ENCODE data around the gene CNTN2. TPM values are rescaled to one million over a fixed set of nuclear protein-coding genes. Genes with fewer than 3 reads are reported as not detected.

Gene CNTN2
- total and polyA plus RNA-seq, 8 donors: 0.20 to 0.63 (median 0.37) TPM; not detected in 2

GRCh38 chr1:205037539-205037938 lies 5.5 kb upstream of the CNTN2 start:
- ATAC-seq: no peak

GRCh38 chr1:205038132-205038786 lies 4.8 kb upstream of the CNTN2 start:
- ATAC-seq (no peak), DNase-seq (no peak)
- no peaks in the 10 kb centered on the region for H3K4me1 ChIP-seq
- intact Hi-C loops (cut with DNase I): no loop called here
- no peak overlapping the region for H3K27ac ChIP-seq
- H3K9me3 ChIP-seq: no peaks in the 10 kb centered on the region
- TF ChIP-seq CTCF (IDR thresholded peaks at IDR 0.05): no peak
- peaks cover 17 to 37% of the 10 kb centered on the region in 2 donors for H3K27me3 ChIP-seq
- H3K36me3 ChIP-seq: no peaks in the 10 kb centered on the region
- no peak overlapping the region for H3K4me3 ChIP-seq

More at GRCh38 chr1:205037539-205037938, 5.5 kb upstream of the CNTN2 start:
- H3K36me3 ChIP-seq: no peaks in the 10 kb centered on the region
- DNase-seq: no peak
- no peak for TF ChIP-seq CTCF (IDR thresholded peaks at IDR 0.05)
- H3K27me3 ChIP-seq: peaks cover 10 to 29% of the 10 kb centered on the region in 2 donors
- no peak overlapping the region for H3K4me3 ChIP-seq
- H3K27ac ChIP-seq: no peak overlapping the region
- no peaks in the 10 kb centered on the region for H3K4me1 ChIP-seq
- H3K9me3 ChIP-seq: no peaks in the 10 kb centered on the region
- intact Hi-C loops (cut with DNase I): no loop called here

- DNase-seq (no peak), ATAC-seq (no peak)
- intact Hi-C loops (cut with DNase I): no loop called here
- no peak overlapping the region for H3K27ac ChIP-seq
- no peaks in the 10 kb centered on the region for H3K9me3 ChIP-seq
- TF ChIP-seq CTCF (IDR thresholded peaks at IDR 0.05): no peak
- H3K27me3 ChIP-seq: peaks cover 41 to 66% of the 10 kb centered on the region in 2 donors
- no peaks in the 10 kb centered on the region for H3K36me3 ChIP-seq
- H3K4me3 ChIP-seq: no peak overlapping the region
- no peaks in the 10 kb centered on the region for H3K4me1 ChIP-seq
Observed at GRCh38 chr1:205041001-205041715, 1.9 kb upstream of the CNTN2 start.

- Histone ChIP-seq H3K4me3 (no peak overlapping the region), H3K4me1 (no peaks in the 10 kb centered on the region), H3K27ac (no peak overlapping the region), H3K27me3 (peaks cover 41 to 76% of the 10 kb centered on the region in 2 donors), H3K9me3 (no peaks in the 10 kb centered on the region), H3K36me3 (no peaks in the 10 kb centered on the region)
- ATAC-seq (no peak), DNase-seq (peak in 1 of 4 donors; percentile 65)
- no peak for TF ChIP-seq CTCF (IDR thresholded peaks at IDR 0.05)
- intact Hi-C loops (cut with DNase I): no loop called here
Observed at GRCh38 chr1:205041998-205042910, 758 bp upstream of the CNTN2 start.
